NCI-H460 (cell line): ENCODE results near the gene ACSF2. TPM values are rescaled to one million over a fixed set of nuclear protein-coding genes. Genes with fewer than 3 reads are reported as not detected.
A peak's percentile ranks its signal among the peaks of the same experiment; 100 is the strongest.
"Not testable (repeated sequence)": the region's sequence is repeated elsewhere in the genome, so short reads cannot be mapped to it uniquely, and the experiment has no call there.

Experiments used
- DNase-seq: peaks from one replicate; pipeline ENCODE4 v3.0.0-alpha.2; 2016; ENCODE audit warnings: low read depth; ENCODE audit errors: extremely low read depth
- polyA plus RNA-seq: library from polyadenylated mRNA; depleted of rRNA; stranded (reverse); fragments of >200 nt; gene quantifications from 2 replicates; pipeline ENCODE4 v1.2.3, GENCODE V29; 2014; cell fraction: nucleus; rRNA removed
- total RNA-seq: library from RNA; depleted of rRNA; stranded (reverse); fragments of >200 nt; shearing (Covaris generic); gene quantifications from 2 replicates; pipeline ENCODE4 v1.2.3, GENCODE V29; 2014; rRNA removed

ACSF2 gene, protein sequence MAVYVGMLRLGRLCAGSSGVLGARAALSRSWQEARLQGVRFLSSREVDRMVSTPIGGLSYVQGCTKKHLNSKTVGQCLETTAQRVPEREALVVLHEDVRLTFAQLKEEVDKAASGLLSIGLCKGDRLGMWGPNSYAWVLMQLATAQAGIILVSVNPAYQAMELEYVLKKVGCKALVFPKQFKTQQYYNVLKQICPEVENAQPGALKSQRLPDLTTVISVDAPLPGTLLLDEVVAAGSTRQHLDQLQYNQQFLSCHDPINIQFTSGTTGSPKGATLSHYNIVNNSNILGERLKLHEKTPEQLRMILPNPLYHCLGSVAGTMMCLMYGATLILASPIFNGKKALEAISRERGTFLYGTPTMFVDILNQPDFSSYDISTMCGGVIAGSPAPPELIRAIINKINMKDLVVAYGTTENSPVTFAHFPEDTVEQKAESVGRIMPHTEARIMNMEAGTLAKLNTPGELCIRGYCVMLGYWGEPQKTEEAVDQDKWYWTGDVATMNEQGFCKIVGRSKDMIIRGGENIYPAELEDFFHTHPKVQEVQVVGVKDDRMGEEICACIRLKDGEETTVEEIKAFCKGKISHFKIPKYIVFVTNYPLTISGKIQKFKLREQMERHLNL
- total RNA-seq: 10.4 and 11.7 TPM in 2 replicates
- polyA plus RNA-seq: 18.8 and 21.5 TPM in 2 replicates

DNA sequence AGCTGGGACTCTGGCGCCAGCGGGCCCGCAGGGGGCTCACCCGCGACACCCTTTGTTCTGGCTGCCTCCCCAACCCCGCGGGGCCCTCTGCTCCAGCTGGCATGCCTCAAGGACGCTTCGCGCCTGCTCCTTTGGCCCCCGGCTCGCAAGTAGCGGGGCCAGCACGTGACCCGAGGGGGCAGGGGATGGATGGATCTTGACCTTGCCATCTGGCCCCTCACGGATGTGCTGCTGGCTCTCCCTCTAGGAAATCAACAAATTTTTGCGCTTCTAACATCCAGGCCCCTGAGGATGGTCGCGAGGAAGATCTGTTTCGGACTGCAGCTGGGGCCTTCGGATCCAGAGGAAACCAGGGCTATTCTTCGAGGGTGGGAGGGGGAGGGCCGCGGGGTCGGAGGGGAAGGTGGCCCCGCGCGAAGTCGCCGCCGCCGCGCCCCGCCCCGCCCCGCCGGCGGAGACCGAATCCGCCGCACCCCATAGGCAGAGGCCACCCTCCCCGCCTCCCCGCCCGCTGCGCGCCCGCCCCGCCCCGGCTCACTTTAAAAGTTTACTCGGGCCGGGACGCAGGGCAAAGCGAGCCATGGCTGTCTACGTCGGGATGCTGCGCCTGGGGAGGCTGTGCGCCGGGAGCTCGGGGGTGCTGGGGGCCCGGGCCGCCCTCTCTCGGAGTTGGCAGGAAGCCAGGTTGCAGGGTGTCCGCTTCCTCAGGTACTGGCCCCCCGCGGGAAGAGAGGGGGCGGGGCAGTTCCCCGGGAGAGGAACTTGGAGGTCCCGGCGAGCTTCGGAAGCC lies at the start of gene ACSF2:
ACSF2 (plus strand) TSS at position 537 of the 790 bp plus-strand sequence; CDS start at position 581, 44 bp downstream.
- DNase-seq: peak; percentile 29

DNA sequence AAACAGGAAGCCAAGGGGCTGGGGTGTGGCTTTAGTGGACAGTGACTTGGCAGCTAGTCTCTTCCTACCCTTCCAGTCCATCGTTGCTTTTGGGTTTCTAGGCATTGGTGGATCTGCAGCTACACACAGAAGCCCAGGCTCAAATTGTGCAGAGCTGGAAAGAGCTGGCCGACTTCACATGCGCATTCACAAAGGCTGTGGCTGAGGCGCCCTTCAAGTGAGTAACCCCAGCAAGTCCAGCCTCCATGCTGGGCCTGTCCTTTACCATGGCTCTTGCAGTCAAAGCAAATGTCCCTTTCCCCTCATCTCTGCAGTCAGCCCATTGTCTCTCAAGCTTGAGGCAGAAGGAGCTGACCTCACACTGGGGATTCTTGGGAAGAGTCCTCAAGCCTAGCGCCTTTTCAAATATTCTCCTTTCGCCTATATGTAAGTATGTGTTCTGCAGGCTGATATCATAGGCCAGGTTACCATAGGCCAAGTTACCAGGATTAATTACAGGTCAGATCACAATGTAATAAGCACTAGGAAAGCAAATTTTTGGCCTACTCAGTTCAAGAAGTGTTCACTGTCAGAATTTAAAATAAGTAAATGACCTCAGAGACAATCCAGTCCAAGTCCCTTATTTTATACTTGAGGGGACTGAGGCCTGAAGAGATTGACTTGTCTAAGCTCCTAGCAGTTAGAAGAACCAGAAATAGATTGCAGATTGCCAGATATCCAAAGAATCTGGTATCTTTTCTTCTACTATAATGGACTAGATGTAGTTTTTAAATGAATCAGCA lies 46.5 kb upstream of the ACSF2 start:
- DNase-seq: no peak

DNA sequence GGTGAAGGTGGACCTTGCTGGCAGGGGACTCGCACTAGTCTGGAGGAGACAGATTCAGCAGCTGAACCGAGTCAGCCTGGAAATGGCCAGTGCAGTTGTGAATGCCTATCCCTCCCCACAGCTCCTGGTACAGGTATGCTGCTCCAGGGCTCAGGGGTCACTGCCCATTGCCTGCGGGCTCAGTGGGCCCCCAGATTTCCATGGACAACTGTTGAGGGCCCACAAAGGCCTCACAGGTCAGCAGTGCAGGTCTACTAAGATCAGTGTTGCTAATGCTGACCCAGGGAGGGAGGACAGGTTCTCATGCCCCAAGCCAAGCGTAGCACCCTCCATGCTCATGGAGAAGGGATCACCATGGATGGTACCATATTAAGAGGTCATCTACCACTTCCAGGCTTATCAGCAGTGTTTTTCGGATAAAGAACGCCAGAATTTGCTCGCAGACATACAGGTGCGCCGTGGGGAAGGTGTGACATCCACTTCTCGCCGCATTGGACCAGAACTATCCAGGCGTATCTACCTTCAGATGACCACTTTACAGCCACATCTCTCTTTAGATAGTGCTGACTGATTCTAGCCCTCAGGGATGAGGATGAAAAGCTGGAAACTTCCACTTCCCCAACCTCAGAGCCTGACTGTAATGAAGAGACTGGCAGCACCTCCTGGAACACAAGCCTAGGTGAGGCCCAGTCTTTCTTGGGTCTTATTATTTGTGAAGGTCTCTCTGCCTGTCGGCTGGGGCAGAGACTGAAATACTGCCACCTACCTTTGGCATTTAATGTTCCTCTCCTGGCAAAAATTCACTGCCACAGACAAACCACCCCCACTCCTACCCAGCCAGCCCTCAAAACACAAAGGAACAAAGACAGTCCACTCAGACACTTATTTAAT lies 45.4 kb upstream of the ACSF2 start:
- no peak for DNase-seq

DNA sequence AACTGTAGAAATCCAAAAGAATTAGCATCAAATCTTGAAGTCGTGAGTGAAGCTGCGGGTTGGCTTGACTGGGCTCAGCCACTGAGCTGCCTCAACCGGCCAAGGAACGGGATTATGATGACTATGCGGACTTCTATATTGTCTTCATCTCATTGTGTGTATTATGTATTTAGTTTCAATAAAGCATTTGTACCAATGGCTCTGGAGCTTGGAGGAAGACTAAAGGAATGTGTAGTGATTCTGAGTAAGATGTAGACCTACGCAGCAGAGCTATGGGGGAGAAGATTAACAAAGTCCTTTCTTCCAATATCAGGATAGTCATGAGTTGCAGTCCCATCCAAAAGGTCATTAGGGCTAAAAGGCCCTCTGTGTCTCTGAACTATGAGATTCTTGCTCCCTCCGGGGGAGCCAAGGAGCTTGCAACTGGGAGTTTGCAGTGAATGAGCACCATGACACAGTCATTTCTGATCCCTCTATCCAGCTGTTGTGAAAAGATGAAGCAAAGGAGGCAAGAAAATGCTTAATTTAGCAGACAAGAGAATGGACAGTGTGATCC lies 44.7 kb upstream of the ACSF2 start:
- DNase-seq: no peak

DNA sequence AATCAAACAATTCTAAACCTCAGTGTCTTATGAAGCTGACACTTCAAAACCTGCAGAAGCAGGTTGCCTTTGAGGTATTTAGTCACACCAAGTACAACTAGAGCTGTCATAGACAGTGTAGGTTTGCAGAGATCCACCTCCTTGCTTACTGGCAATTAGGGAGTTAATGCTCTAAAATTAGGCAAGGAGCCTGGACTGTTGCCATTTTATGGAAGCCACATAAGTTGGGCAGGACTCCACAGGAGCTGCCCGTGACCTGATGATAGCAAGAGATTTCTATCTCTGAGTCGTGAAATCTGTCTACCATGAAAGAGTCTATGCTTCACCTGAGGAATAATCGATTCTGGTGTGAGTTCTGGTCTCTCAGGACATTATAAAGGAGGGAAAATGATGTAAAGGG lies 44.1 kb upstream of the ACSF2 start:
- no peak for DNase-seq

DNA sequence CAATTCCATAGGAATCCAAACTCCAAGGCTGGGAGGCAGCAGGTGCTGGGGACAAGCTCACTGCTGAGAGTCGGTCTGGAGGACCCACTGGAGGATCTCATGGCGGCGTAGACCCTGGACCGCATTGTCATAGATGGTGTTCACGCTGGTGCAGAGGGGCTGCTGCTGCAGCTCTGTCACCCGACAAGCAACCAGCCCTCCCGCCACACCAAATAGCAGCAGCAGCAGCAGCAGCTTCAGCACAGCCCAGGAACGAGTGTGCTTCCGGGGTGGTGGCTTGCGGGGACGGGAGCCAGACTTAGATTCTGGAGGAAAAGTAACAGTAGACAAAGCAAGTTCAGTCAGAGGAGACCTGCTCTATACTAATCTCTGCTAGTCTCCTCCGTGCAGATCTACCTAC lies 43.1 kb upstream of the ACSF2 start:
- no peak for DNase-seq

DNA sequence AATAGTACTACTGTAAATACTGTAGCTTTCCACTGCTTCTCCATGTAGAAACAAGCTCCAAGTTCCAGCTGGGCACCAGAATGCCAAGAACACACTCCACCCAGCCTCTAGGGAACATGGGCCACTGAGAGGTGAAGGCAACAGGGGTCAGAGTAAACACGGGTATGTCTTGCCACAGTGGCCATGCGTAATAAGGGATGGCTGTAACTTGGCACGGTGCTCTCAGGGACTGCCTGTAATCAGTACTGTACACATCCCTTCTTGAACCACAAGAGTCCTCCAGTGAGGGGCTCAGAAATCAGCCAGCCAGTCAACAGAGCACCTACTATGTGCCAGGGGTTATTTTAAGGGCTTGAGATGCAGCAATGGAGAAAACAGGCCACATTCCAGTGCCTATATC lies 39.5 kb upstream of the ACSF2 start:
- DNase-seq: peak; percentile 38

DNA sequence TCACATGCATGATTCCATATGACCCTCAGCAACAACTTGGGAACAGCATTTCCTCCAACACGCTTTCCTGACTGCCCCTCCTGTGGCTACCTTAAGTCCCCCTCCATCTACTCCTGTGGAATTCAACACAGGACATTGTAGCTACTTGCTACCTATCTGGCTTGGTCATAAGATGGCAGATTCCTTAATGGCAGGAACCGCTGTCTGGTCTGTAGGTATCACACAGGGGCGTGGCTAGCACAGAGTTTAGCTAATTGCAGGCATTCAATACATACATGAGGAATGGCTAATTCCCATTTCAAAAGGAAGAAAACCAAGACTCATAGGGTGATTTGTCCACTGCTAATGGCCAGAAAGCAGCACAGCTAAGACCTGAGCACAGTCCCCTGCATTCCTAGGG lies 37.3 kb upstream of the ACSF2 start:
- DNase-seq: no peak

DNA sequence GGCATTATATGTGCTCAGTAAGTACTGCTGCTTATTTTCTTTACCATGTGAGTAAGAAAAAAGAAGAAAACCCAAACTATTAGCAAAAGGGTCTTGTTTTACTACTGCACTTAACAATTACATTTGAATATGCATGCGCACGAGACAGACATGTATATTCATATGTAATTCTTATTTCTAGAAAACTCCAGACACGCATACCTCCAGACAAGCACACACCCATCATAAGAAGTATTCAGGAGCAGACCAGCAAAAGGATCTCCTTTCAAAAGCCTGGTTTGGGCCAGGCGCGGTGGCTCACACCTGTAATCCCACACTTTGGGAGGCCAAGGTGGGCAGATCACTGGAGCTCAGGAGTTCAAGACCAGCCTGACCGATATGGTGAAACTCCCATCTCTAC lies 36.5 kb upstream of the ACSF2 start:
- no peak for DNase-seq

DNA sequence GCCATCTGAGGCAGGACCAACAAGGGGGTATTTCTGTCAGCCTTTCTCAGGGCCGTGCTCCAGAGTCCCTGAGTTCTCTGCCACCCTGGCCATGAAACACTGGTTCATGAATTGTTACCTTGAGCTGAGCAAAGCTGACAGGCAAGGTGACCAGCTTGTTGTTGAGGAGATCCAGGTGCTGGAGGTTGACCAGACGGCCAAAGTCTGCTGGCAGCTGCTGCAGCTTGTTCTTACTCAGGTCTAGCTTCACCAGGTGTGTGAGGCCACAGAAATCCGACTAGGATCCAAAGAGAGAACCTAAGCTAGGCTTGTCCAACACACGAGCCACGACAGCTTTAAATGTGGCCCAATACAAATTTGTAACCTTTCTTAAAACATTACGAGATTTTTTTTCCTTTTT lies 33.4 kb upstream of the ACSF2 start:
- no peak for DNase-seq

DNA sequence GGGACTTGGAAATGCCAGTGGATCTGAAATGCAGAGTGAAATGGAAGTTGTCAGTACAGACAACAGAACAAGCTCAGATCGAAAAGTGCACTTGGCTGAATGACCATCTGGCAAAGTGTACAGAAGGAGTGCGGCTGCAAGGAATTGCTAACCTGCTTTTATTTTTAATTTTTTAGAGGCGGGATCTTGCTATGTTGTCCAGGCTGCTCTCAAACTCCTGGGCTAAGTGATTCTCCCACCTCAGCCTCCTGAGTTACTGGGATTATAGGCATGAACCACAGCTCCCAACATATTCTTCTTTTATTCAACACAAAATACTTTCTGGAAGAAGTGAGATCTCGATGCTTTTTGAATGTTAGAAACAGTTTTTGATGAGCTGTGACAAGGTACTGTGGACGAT lies 32.3 kb upstream of the ACSF2 start:
- DNase-seq: no peak

DNA sequence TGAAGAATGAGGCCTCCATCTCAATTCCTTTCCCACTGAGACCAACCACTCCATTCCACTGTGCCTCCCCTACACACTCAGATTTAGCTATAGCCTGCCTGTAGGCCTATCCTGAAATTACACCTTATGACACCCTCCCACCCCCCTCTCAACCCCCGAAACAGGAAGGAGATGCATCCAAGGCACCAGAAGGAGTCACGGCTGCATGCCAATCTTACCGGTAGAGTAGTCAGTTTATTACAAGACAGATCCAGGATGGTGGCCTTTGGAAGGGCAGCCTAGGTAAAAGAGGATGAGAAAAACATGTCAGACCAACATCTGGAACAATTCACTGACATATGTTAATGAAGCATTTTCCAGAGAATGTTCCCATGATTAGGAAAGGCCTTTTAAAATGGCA lies 31.3 kb upstream of the ACSF2 start:
- no peak for DNase-seq

DNA sequence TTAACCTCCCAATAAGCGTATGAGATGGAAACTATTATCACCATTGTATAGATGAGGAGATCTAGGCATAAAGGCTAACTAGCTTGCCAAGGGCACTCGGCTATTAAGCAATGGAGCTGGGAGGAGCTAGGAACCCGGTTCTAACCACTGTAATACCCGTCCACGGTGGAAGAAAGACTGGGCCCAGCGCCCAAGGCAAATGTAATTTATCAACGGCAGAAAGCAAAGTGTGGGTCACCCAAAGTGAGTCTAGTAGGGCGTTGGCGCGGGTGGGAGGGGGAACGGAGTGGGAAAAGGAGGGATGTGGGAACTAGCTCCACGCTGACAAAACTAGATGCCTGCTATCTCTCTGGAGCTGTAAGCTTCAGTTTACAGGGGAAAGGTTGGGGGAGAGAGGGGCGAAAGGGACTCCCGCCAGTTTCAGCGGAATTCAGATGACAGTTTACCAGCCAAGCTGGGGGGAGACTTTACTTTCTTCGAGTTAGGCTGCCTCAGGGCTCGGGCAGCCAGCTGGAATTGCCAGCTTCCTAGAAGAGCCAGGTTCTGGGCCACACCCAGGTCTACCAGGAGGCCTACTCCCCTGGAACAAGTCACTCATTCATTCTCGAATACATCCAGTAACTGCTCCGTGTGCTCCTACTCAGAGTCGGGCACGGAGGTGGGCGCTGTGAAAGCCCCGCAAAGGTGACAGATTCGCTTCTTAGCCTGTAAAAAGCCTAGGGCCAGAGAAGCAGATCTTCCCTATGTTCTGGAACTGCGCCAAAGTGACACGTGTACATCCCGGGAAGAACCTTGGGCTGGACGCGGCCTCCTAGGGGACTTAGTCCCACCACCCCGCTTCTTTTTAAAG lies 29.5 kb upstream of the ACSF2 start:
- DNase-seq: peak; percentile 37

DNA sequence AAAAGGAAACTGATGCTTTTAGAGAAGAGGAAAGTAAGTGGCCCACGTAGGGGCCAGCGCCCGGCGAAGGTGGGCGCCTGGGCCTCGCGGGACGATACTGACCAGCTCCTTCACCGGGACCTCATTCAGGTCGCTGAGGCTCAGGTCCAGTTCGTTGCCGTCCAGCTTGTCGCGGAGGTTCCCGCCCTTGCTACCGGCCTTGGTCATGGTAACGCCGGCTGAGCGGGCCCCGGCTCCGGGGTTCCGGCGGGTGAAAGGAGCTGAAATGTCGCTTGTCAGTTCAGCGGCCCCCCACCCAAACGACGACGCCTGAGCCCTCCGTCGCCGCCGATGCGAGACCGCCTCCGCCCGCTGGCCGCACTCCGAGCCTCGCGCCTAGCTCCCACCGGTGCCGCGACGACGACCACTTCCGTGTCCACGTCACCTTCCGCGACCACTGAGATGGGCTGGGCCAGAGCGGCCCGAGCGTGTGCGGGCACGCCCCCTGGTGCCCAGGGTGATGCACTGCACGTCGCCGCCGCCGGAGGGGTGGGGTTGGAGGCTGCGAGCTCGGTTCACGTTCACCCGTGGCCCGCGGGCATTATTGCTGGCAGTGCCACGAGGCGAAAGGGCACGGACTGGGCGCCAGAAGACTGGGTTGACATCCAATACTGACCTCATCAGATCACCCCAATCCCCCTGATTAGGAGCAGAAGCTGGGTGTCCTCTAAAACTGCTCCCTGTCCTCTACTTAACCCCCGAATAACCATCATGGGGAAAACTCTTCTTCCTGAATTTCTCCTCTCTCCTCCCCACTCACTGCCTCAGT lies 28.7 kb upstream of the ACSF2 start, which contains the start of gene LRRC59:
LRRC59 (minus strand) TSS at position 413 of the 808 bp plus-strand sequence; CDS start at position 207, 206 bp downstream.
- peak; percentile 67 for DNase-seq

DNA sequence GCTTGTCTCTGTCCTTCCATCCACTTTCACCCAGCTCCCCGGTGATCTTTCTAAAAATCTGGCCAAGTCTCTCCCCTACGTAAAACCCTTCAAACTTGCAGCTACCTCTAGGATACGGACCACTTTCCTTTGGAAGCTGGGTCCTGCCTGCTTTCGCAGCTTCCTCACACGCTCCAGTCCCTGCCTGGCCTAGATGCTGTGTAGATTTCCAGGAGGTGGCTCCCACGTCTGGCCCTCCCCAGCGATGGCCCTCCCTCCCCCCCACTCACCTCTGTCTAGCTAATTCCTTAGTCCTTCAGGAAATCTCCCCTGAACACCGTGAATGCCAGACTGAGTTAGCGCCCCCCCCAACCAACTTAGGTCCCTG lies 28.1 kb upstream of the ACSF2 start:
- no peak for DNase-seq

DNA sequence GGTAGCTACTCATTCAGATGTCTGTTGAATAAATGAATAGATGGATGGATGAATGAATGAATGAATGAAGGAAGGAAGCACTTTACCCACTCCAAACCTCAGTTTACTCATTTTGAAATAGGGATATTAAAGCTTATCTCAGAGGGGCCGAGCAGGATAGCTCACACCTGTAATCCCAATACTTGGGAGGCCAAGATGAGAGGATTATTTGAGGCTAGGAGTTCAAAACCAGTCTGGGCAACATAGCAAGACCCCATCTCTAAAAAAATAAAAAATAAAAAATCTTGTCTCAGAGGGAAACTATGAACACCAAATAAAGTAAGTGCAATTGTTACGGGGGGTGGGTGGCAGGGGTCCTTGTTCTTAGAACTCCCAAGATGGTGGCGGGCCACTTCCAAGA lies 27.3 kb upstream of the ACSF2 start:
- not testable (repeated sequence) for DNase-seq

DNA sequence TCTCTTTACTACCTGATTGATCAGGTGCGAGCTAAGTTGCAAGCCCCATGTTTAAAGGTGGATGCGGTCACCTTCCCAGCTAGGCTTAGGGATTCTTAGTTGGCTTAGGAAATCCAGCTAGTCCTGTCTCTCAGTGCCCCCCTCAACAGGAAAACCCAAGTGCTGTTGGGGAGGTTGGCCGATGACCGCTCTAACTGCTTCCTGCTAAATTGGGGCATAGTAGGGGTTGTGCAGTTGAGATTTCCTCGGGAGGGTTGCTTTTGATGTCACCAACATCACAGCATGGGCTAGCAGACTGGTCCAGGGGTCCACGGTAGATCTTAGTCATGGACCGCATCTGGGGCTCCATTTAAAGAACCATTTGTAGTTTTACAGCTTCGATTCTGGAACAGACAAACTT lies 26.4 kb upstream of the ACSF2 start:
- DNase-seq: not testable (repeated sequence)
